HG02763 (cell line): Measurements from ENCODE around the gene NEURL3.

Source experiments
- ATAC-seq: cut with Tn5 transposase; IDR thresholded peaks from one replicate; pipeline ENCODE4 v1.9.1; 2021; ENCODE audit warnings: mild to moderate bottlenecking, moderate library complexity; ENCODE audit not compliant: unreplicated experiment

Gene NEURL3

DNA sequence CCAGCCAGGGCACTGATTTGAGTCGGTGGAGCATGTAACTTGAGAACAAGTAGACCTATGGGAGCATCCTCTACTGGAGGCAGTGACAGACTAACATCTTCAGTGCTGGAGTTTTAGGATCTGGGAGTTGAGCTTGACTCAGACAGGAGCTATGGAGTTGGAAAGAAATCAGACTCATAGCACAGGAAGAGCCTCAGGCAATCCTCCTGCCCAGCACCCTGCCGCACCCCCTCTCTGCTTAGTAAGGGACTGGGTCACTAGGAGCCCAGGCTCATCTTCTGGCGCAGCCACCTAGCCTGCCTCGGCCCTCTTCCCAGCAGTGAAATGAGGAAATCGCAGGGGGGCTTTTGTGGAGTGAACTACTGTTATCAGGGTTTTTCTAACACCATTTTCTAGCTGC, 35.0 kb upstream of the NEURL3 start:
- ATAC-seq, result no peak

DNA sequence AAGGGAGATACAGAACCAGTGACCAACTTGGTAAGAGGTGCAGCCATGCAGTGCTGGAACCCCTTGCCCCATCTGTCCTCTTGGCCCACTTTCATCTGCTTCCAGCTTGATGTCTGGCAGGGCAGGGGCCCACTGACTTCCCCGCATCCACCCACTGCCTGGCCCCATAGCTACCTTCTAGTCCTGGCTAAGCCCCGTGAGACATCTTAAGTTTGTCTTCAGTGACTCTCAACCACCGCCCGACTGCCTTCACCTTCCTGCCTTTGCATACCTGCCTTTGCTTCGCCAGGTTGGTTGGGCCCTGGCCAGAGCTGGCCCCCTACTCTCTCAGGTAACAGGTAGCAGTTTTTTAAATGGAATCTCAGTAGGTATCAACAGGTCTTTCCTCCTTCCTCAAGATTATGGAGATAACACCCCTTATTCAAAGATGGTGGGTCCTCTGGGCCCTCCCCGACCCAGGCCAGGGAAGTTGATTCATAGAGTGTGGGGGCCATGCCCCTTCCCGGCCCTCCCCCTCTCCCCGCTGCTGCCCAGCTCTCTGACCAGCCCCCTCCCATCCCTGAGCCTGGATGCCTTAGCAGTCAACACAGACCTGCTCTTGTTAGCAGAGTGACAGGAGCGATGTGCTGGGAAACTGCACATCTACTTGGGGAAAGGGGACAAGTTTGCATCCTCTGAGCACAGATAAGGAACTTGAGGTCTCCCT, 34.2 kb upstream of the NEURL3 start:
- ATAC-seq, result no peak

GRCh38 chr2:96538487-96539214, 33.5 kb upstream of the NEURL3 start:
- ATAC-seq, result no peak

GRCh38 chr2:96537734-96538486, 32.8 kb upstream of the NEURL3 start:
- ATAC-seq, result no peak

DNA sequence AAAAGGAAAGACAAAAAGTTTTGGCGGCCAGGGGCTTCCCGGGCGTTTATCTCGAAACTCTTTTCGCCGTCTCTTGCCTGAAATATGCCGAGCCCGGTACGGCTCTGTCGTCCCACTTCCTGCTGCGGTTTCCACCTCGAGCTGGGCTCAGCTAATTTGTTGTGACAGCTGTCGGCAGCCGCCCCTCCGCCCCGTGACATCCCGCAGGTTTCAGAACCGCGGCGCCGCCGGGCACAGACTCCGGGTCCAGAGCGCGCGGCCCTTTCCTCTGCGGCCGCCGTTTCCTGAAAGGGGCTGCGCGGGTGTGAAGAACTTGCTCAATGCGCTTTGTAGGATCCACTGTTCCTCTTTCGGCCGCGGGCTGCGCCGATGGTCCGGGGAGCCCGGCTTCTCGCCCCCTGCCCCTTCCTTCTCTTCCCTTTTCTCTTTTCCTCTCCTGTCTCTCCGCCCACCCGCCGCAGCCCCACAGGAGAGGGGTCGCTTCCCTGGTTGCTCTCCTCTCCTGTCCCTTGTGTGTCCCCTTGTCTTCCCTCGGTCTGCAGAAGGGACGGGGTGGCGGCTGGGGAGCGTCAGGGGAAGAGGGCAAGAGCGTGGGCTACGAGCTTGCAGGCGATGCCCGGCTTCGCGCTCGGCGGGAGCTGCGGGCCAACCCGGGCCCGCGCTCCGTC, 32.0 kb upstream of the NEURL3 start:
- peak; percentile 48 for ATAC-seq

GRCh38 chr2:96536445-96537065, 31.4 kb upstream of the NEURL3 start, which contains the start of gene ARID5A:
Gene ARID5A, plus strand, starts transcription at chr2:96536752. Its CDS starts 75 bp downstream, at chr2:96536827.
- peak; percentile 46 for ATAC-seq

GRCh38 chr2:96535331-96535730, 30.2 kb upstream of the NEURL3 start:
- ATAC-seq, result no peak

- no peak for ATAC-seq
Measured at GRCh38 chr2:96534701-96535181, 29.6 kb upstream of the NEURL3 start.

- no peak for ATAC-seq
Measured at GRCh38 chr2:96534141-96534540, 29.0 kb upstream of the NEURL3 start.

DNA sequence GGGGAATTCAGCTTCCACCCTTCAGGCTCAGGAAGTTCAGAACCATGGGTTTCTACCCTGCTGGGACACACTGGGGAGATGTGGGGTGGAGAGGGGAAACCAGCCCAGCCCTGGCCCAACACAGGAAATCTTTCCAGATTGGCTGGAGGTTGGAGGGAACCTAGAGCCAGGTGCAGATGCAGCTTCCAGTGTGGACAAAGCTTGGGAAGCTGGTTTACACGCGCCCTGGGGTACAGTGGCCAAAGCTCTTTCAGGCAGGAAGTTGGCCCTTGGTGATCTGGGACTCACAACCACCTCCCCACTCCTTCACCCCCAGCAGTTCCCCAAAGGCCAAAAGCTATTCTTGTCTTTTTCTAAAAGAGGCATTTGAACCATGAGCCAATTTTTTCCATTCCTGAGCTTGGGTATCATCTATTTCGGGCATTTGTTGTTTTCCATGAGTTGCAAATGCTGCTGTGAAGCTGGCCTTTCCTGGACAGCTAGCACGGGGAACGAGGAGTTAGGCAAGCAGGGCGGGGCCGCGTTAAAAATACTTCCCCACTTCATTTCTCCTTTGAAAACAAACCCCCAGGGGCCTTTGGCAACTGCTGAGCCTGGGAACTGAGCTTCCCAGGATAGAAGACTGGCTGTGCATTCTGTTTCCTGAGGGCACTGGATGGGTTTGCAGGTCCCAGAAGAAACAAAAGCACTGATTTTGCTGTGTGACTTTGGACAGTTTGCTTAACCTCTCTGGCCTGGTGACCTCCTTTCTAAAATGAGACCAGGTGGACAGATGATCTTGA, 28.3 kb upstream of the NEURL3 start:
- no peak for ATAC-seq

GRCh38 chr2:96532641-96533291, 27.6 kb upstream of the NEURL3 start:
- ATAC-seq, result no peak

DNA sequence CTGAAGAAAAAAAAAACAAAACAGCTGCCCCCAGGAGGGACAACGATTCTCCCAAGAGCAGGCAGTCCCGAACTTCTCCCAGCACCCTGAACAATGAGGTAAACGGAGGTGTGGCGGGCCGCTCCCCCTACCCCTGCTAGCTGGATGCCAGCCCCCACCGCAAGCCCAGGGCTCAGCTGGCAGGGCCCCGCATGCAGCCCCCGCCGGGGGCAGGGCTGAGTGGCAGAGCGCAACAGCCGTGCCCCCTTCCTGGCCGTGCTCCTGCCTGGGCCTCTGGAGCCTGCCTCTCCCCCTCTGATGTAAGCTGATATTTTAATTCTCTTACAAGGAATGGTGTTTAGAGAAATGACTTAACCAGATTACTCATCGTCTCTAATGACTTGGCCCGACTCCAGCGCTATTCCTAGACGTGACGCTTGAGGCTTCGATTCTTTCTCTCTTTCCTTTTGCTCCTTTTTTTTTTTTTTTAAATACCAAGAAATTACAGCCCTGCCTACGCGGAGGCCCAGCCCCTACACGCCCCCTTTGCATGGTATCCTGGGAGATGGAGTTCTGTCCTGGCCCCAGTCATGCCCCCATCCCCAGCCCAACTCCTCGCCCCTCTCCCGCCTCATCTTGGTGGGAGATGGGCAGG, 26.8 kb upstream of the NEURL3 start:
- ATAC-seq, result no peak

DNA sequence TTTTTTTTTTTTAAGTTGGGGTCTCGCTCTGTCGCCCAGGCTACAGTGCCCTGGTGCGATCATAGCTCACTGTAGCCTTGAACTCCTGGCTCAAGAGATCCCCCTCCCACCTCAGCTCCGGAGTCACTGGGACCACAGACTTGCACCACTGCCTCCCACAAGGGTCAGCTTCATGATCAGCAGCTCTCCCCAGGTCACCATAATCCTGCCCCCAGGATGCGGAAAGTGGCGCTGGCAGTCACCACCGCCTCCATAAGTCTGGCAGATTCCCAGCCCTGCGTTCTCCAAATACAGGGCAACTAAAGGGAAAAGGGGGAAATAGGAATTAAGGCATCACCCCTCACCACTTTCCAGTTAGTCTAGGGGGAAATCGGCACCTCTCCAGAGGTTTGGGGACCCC, 26.2 kb upstream of the NEURL3 start:
- no peak for ATAC-seq

GRCh38 chr2:96530474-96531357, 25.6 kb upstream of the NEURL3 start:
- ATAC-seq, result no peak

- no peak for ATAC-seq
Measured at GRCh38 chr2:96530144-96530430, 24.9 kb upstream of the NEURL3 start.

DNA sequence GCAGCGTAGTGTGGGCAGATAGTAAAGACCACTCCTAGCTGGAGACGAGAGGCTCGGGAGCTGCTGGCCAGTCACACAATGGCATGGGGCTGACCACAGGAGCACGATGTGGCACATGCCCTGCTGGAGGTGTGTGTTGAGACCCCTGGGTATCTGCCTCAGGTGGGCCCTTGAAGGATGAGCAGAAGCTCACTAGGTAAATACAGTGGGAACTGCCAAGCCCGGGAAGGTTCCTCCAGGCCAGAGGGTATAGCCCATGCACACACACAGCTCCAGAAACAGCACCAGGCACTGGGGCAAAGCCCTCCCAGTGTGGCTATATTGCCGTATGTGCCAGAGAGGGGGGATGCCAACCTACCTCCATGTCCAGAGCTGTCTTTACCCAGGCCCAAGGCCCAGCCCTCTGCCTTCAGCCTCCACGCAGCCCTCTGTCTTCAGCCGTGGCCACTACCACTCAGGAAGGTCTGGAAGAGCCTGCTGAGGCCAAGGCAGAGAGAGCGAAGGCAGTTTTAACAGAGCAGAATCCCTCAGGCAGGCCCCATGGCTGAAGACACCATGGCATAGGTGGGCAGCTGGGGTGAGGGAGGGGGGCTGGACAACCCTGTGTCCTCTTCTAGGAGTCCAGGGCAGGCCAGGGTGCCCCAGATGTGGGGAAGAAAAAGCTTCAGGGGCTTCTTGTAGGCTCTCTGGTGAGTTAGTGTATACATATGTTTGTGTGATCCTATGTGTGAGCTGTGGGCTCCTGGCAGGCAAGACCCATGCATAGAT, 24.4 kb upstream of the NEURL3 start:
- no peak for ATAC-seq

- ATAC-seq, result no peak
Measured at GRCh38 chr2:96528700-96529375, 23.7 kb upstream of the NEURL3 start.
